HL-60 (cell line): Measurements from ENCODE around the gene MYH7B.

Source experiments
- DNase-seq, 2 experiments: peaks; one replicate each; pipeline ENCODE4 v3.0.0-alpha.2; 2010 to 2020; ENCODE audit warnings: low read depth in 1 of 2, low spot score in 1 of 2
- H3K27ac ChIP-seq: fragments of 250-450 bp; sonication (Bioruptor Pico); replicated peaks from 2 replicates; pipeline ENCODE4 v1.5.1; 2020; ENCODE audit warnings: mild to moderate bottlenecking, moderate library complexity
- H3K27me3 ChIP-seq: fragments of 250-450 bp; sonication (Bioruptor Pico); 2 replicates; pipeline ENCODE4 v1.5.1; 2021; ENCODE audit warnings: mild to moderate bottlenecking, moderate library complexity; ENCODE audit not compliant: insufficient read depth, poor library complexity, severe bottlenecking
- H3K4me3 ChIP-seq: replicated peaks from 2 replicates; pipeline ENCODE4 v1.5.1; 2011; ENCODE audit warnings: mild to moderate bottlenecking, control low read depth, low read length; ENCODE audit not compliant: insufficient read depth
- CTCF ChIP-seq: IDR thresholded peaks from one replicate; pipeline ENCODE4 v1.5.1; 2011; ENCODE audit warnings: low read length, control low read depth, inconsistent platforms; ENCODE audit not compliant: insufficient read depth
- GABPA ChIP-seq: IDR thresholded peaks from 2 replicates; pipeline ENCODE4 v1.6.1; 2012; ENCODE audit warnings: low read depth
- POLR2AphosphoS5 ChIP-seq: IDR thresholded peaks from 2 replicates; pipeline ENCODE4 v1.6.1; 2012; ENCODE audit warnings: low read depth
- REST ChIP-seq: IDR thresholded peaks from 2 replicates; pipeline ENCODE4 v1.6.1; 2012; ENCODE audit warnings: low read depth; ENCODE audit not compliant: insufficient replicate concordance
- SPI1 ChIP-seq: IDR thresholded peaks from 2 replicates; pipeline ENCODE4 v1.6.1; 2012; ENCODE audit warnings: low read depth, mild to moderate bottlenecking, borderline replicate concordance

MYH7B gene

GRCh38 chr20:34970846-34971560 is 15.3 kb downstream of the MYH7B start:
- DNase-seq = no peak
- H3K27ac ChIP-seq = no peak overlapping the region
- TF ChIP-seq POLR2AphosphoS5 (no peak), REST (no peak), CTCF (no peak), SPI1 (no peak), GABPA (no peak)
- no peak overlapping the region for H3K4me3 ChIP-seq
- H3K27me3 ChIP-seq = no peaks in the 10 kb centered on the region

- TF ChIP-seq SPI1 = no peak
- TF ChIP-seq POLR2AphosphoS5 = no peak
- TF ChIP-seq GABPA = no peak
- no peak for TF ChIP-seq CTCF
- TF ChIP-seq REST = no peak
- H3K27ac ChIP-seq = no peak overlapping the region
- no peak for DNase-seq
- no peaks in the 10 kb centered on the region for H3K27me3 ChIP-seq
- H3K4me3 ChIP-seq = no peak overlapping the region
Measured at GRCh38 chr20:34971561-34972235, 16.0 kb downstream of the MYH7B start.

- Histone ChIP-seq H3K27ac (no peak overlapping the region), H3K27me3 (no peaks in the 10 kb centered on the region), H3K4me3 (no peak overlapping the region)
- TF ChIP-seq CTCF (no peak), SPI1 (no peak)
- DNase-seq = no peak
Measured at GRCh38 chr20:34974246-34974645, 18.6 kb downstream of the MYH7B start.

GRCh38 chr20:34976286-34976685 is 20.6 kb downstream of the MYH7B start:
- no peak overlapping the region for H3K4me3 ChIP-seq

More at GRCh38 chr20:34976286-34976685, 20.6 kb downstream of the MYH7B start:
- H3K27me3 ChIP-seq = no peaks in the 10 kb centered on the region
- no peak for DNase-seq
- TF ChIP-seq REST (no peak), SPI1 (no peak), CTCF (no peak), POLR2AphosphoS5 (no peak), GABPA (no peak)
- no peak overlapping the region for H3K27ac ChIP-seq
